OCI-LY7 (cell line): ENCODE measurements around the gene MLLT10. TPM values are rescaled to one million over a fixed set of nuclear protein-coding genes. Genes with fewer than 3 reads are reported as not detected.

Source experiments
- BruUV-seq: library from RNA; stranded (reverse); fragments of 400-500 nt; replicated peaks from 2 replicates; lab custom pipeline; 2021; lab: Mats Ljungman, UMichigan
- CTCF ChIA-PET: fragments of 300-600 bp; sonication (Branson Sonifier 250); formaldehyde crosslinking; loops from one replicate; lab custom pipeline; 2022; ENCODE audit warnings: antibody characterized with exemption; ENCODE audit not compliant: unreplicated experiment; lab: Charles Lee
- POLR2A ChIA-PET: fragments of 300-600 bp; sonication (Branson Sonifier 250); formaldehyde crosslinking; loops from one replicate; lab custom pipeline; 2022; ENCODE audit warnings: antibody characterized with exemption; lab: Charles Lee
- DNase-seq: peaks from one replicate; pipeline ENCODE4 v3.0.0-alpha.2; 2015; ENCODE audit warnings: low spot score
- H2AFZ ChIP-seq: fragments of 200-600 bp; sonication (generic), shearing (Covaris generic); 2 replicates; pipeline ENCODE4 v1.6.1; 2014; ENCODE audit warnings: mild to moderate bottlenecking, antibody characterized with exemption, low read length, moderate library complexity
- H3K27ac ChIP-seq: fragments of 200-600 bp; sonication (generic); 2 replicates; pipeline ENCODE4 v1.5.1; 2014; ENCODE audit warnings: mixed run types, low read depth, mild to moderate bottlenecking, moderate library complexity, low read length, inconsistent platforms; ENCODE audit not compliant: poor library complexity, severe bottlenecking
- H3K36me3 ChIP-seq: fragments of 200-600 bp; sonication (generic); 2 replicates; pipeline ENCODE4 v1.6.1; 2014; ENCODE audit warnings: mild to moderate bottlenecking, antibody characterized with exemption, low read length, moderate library complexity, mixed read lengths; ENCODE audit not compliant: insufficient read depth
- H3K4me1 ChIP-seq: fragments of 200-600 bp; sonication (generic); 2 replicates; pipeline ENCODE4 v1.5.1; 2014; ENCODE audit warnings: mild to moderate bottlenecking, low read length; ENCODE audit not compliant: insufficient read depth, poor library complexity, severe bottlenecking
- H3K4me2 ChIP-seq: fragments of 200-600 bp; sonication (generic); 2 replicates; pipeline ENCODE4 v1.6.1; 2014; ENCODE audit warnings: mild to moderate bottlenecking, low read length
- H3K4me3 ChIP-seq: fragments of 200-600 bp; sonication (generic); 2 replicates; pipeline ENCODE4 v1.5.1; 2014; ENCODE audit warnings: mild to moderate bottlenecking, low read depth, low read length; ENCODE audit not compliant: poor library complexity, severe bottlenecking
- H3K79me2 ChIP-seq: fragments of 200-600 bp; sonication (generic); 2 replicates; pipeline ENCODE4 v1.6.1; 2016; ENCODE audit warnings: low read depth, mild to moderate bottlenecking, low read length, moderate library complexity, mixed read lengths; ENCODE audit not compliant: insufficient read depth
- H3K9me2 ChIP-seq: fragments of 200-600 bp; sonication (generic); 2 replicates; pipeline ENCODE4 v1.6.1; 2016; ENCODE audit warnings: mild to moderate bottlenecking, low read length, mixed read lengths; ENCODE audit not compliant: insufficient read depth
- H3K9me3 ChIP-seq: fragments of 200-600 bp; sonication (generic); 2 replicates; pipeline ENCODE4 v1.6.1; 2014; ENCODE audit warnings: mild to moderate bottlenecking, mixed run types, low read length, mixed read lengths
- H4K20me1 ChIP-seq: fragments of 200-600 bp; sonication (generic); 2 replicates; pipeline ENCODE4 v1.6.1; 2014; ENCODE audit warnings: mild to moderate bottlenecking, antibody characterized with exemption, low read length, moderate library complexity, mixed read lengths; ENCODE audit not compliant: insufficient read depth
- CTCF ChIP-seq: fragments of 200-600 bp; sonication (generic); conservative IDR thresholded peaks from 2 replicates; pipeline ENCODE4 v1.5.1; 2014; ENCODE audit warnings: mild to moderate bottlenecking, antibody characterized with exemption, low read length, moderate library complexity, mixed read lengths
- EZH2phosphoT487 ChIP-seq: fragments of 200-600 bp; sonication (generic); IDR thresholded peaks from 2 replicates; pipeline ENCODE4 v1.6.1; 2018; ENCODE audit warnings: low read depth, borderline replicate concordance, mild to moderate bottlenecking, mixed run types, antibody characterized with exemption, low read length, moderate library complexity, mixed read lengths
- intact Hi-C: fragments of 100-400 bp; cut with micrococcal nuclease; formaldehyde crosslinking; loops from one replicate; pipeline ENCODE4 v1.10.0; 2022; ENCODE audit not compliant: unreplicated experiment
- total RNA-seq, 2 experiments: library from RNA; depleted of rRNA in 1 of 2; stranded (reverse); fragments of >200 nt in 1 of 2; shearing (Covaris generic) in 1 of 2; gene quantifications; 2 replicates each; pipeline ENCODE4 v1.2.3, GENCODE V29; 2014 to 2022

The MLLT10 gene
- total RNA-seq, 2 experiments from 2014 or later = 68.4 to 74.0 TPM

DNA sequence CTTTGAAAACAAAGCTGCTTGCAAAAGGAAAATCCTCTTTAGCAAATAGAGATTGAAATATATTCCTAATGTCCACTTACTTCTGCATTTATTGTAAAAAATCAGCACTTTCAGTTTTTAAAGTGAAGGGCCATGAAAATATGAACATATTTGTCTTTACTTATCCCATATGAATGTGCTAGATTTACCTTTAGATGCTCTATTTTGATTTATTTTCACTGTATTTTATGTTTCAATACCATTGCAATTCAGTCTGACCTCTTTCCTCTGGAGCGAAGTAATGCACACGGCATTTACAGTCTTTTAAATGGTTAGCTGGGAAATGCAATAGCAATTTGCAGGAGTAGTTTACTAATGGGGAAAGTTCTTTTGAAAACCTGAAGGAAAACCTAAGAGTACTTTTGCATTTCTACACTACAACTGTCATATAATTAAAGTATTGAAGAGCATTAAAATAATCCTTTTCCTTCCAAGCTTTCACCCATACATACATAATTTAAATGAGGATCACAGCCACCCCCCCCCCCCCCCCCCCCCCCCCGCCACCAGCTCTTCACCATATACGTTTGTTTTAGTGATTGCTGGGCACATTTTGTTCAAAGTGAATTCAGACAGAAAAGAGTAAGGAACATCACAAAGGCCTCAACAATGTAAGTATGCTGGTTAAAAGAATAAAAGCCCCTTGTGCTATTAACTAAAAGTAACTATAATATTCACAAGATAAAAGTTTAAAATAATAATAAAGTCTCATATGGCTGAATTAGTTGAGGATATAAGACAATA is 12.1 kb upstream of the MLLT10 start:
- H3K4me2 ChIP-seq = no peak overlapping the region
- DNase-seq = no peak
- no peak for TF ChIP-seq EZH2phosphoT487
- no peak for TF ChIP-seq CTCF
- intact Hi-C loops = no loop called here
- no peak overlapping the region for H2AFZ ChIP-seq
- H3K9me2 ChIP-seq = no peaks in the 10 kb centered on the region
- ChIA-PET CTCF (no interaction called here), POLR2A (interaction anchor here (2.9 kb wide), 1 partner anchor 11 kb away, joined by 11 read pairs; the partner anchor contains the start of gene MLLT10)
- H3K4me3 ChIP-seq = no peak overlapping the region
- H3K9me3 ChIP-seq = no peaks in the 10 kb centered on the region
- no peaks in the 10 kb centered on the region for H3K79me2 ChIP-seq
- no peaks in the 10 kb centered on the region for H4K20me1 ChIP-seq
- no peak overlapping the region for H3K27ac ChIP-seq
- BruUV-seq = no TSS peak
- no peaks in the 10 kb centered on the region for H3K36me3 ChIP-seq
- peaks cover 45% of the 10 kb centered on the region for H3K4me1 ChIP-seq

DNA sequence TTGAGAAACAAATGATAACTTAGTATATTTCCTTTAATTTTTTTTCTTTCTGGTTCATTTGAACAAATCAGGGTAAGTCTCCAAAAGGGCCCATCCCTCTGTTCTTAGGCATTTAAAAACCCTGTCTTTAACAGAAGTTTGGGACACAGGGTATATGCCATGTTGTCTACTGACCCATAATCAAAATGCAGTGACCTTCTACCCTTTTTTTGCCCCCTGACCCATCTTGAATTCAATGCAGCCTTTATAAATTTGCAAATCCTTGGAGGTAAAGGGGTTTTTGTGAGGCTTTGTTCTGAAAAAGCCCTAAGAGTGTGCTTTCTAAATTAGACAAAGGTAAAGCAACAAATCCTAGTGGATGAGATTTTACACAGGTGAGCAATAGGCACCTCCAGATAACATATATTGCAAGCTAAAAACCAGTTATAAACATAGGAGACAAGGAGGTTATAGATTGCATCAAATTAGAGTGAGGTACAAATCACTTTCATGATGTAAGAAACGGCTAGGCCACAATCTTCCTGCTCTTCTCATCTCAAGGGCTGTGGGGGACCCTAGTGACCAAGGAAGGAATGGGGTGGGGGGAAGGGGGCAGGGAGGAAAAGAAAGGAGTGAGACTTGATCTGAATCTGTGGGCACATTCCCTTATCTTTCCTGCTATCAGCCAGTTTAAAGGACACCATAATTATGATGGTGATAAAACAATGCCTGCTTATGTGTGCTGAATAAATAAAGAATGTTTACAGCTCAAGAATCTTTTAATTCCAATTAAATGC is 11.2 kb upstream of the MLLT10 start:
- H4K20me1 ChIP-seq = no peaks in the 10 kb centered on the region
- H2AFZ ChIP-seq = no peak overlapping the region
- CTCF ChIA-PET = no interaction called here
- no peak overlapping the region for H3K4me2 ChIP-seq
- POLR2A ChIA-PET = interaction anchor here (0.7 to 2.9 kb wide), 2 partner anchors 10 to 1067 kb away, joined by 4 to 11 read pairs; partner anchors contain the start of gene MLLT10
- H3K79me2 ChIP-seq = no peaks in the 10 kb centered on the region
- intact Hi-C loops = no loop called here
- H3K4me3 ChIP-seq = no peak overlapping the region
- H3K9me2 ChIP-seq = no peaks in the 10 kb centered on the region
- no peaks in the 10 kb centered on the region for H3K9me3 ChIP-seq
- no peak for DNase-seq
- no peaks in the 10 kb centered on the region for H3K36me3 ChIP-seq
- peaks cover 47% of the 10 kb centered on the region for H3K4me1 ChIP-seq
- TF ChIP-seq CTCF (no peak), EZH2phosphoT487 (no peak)
- no peak overlapping the region for H3K27ac ChIP-seq
- no TSS peak for BruUV-seq
